ENCODE measurements around the gene AICDA. TPM values are rescaled to one million over a fixed set of nuclear protein-coding genes. Genes with fewer than 3 reads are reported as not detected.

Gene AICDA
- total RNA-seq, 1 experiment from 2014 or later, result not detected

DNA sequence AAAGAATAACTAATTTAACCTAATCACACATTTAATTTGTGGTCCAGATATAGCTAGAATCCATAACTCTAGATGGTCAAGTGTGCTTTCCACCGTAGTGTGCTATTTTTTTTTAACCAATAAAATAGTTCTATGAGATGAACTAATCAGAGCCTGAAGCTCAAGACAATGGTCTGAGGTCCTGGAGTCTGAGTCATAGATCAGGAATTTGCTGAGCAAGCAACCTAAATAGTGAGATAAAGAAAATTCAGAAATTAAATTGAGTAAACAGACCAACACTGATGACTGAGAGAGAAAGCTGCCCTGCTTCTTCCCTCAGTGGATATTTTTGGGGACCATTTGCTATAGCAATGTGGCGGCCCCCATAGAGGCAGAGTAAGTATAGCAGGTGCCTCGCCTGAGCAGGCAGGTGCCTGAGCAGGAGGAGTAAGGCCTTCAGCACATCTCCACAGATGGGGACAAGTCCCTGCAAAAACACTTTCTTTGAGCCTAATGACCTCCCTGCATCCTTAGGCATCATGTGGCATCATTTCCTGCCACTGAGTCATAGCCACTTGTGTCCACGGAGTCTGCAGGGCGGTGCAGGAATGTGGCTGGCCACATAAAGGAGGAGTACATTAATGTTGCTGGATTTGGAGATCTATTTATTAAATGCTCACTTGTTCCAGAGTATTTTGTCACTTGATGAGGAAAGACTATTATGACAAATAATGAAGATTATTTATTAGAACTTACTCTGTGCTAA lies 58.0 kb downstream of the AICDA start:
- intact Hi-C loops (cut with micrococcal nuclease; ENCODE audit: unreplicated experiment), result no loop called here
- POLR2A ChIA-PET, result no interaction called here
- no peaks in the 10 kb centered on the region for H3K9me3 ChIP-seq (ENCODE audit: control insufficient read depth, insufficient read depth, low read depth, low read length)
- no peak overlapping the region for H3K4me3 ChIP-seq (ENCODE audit: low read depth in 2 of 2, low read length in 2 of 2)
- CTCF ChIA-PET, result interaction anchor here (0.9 kb wide), 1 partner anchor 10 kb away, joined by 3 read pairs; no protein-coding TSS in a partner anchor
- no peaks in the 10 kb centered on the region for H3K36me3 ChIP-seq (ENCODE audit: control insufficient read depth, insufficient read depth, low read length)
- H3K27ac ChIP-seq (ENCODE audit: low read length), result no peak overlapping the region
- no TSS peak for BruUV-seq (replicated peaks)
- DNase-seq (ENCODE audit: low read depth, low spot score), result no peak
- TF ChIP-seq SIN3A (IDR thresholded peaks at IDR 0.05; ENCODE audit: borderline replicate concordance, insufficient read depth, low read depth, low read length) (no peak), POLR2AphosphoS5 (IDR thresholded peaks at IDR 0.05; ENCODE audit: low read depth, low read length) (no peak), TCF7L2 (IDR thresholded peaks at IDR 0.05; ENCODE audit: low read depth, low read length) (no peak)
- TF ChIP-seq, protein P1, sequence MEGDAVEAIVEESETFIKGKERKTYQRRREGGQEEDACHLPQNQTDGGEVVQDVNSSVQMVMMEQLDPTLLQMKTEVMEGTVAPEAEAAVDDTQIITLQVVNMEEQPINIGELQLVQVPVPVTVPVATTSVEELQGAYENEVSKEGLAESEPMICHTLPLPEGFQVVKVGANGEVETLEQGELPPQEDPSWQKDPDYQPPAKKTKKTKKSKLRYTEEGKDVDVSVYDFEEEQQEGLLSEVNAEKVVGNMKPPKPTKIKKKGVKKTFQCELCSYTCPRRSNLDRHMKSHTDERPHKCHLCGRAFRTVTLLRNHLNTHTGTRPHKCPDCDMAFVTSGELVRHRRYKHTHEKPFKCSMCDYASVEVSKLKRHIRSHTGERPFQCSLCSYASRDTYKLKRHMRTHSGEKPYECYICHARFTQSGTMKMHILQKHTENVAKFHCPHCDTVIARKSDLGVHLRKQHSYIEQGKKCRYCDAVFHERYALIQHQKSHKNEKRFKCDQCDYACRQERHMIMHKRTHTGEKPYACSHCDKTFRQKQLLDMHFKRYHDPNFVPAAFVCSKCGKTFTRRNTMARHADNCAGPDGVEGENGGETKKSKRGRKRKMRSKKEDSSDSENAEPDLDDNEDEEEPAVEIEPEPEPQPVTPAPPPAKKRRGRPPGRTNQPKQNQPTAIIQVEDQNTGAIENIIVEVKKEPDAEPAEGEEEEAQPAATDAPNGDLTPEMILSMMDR (IDR thresholded peaks at IDR 0.05), result no peak
- TF ChIP-seq, protein P2, sequence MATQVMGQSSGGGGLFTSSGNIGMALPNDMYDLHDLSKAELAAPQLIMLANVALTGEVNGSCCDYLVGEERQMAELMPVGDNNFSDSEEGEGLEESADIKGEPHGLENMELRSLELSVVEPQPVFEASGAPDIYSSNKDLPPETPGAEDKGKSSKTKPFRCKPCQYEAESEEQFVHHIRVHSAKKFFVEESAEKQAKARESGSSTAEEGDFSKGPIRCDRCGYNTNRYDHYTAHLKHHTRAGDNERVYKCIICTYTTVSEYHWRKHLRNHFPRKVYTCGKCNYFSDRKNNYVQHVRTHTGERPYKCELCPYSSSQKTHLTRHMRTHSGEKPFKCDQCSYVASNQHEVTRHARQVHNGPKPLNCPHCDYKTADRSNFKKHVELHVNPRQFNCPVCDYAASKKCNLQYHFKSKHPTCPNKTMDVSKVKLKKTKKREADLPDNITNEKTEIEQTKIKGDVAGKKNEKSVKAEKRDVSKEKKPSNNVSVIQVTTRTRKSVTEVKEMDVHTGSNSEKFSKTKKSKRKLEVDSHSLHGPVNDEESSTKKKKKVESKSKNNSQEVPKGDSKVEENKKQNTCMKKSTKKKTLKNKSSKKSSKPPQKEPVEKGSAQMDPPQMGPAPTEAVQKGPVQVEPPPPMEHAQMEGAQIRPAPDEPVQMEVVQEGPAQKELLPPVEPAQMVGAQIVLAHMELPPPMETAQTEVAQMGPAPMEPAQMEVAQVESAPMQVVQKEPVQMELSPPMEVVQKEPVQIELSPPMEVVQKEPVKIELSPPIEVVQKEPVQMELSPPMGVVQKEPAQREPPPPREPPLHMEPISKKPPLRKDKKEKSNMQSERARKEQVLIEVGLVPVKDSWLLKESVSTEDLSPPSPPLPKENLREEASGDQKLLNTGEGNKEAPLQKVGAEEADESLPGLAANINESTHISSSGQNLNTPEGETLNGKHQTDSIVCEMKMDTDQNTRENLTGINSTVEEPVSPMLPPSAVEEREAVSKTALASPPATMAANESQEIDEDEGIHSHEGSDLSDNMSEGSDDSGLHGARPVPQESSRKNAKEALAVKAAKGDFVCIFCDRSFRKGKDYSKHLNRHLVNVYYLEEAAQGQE (IDR thresholded peaks at IDR 0.05; ENCODE audit: insufficient read depth in 1 of 2, low read depth in 2 of 2, low read length in 1 of 2), result no peak
- no peaks in the 10 kb centered on the region for H3K27me3 ChIP-seq (ENCODE audit: control insufficient read depth, insufficient read depth, low read length)
- H3K4me1 ChIP-seq (ENCODE audit: control insufficient read depth, insufficient read depth, low read length), result no peaks in the 10 kb centered on the region
- in situ Hi-C loops (cut with HindIII; ENCODE audit: low pct_unique_long_range_greater_than_20kb, low sequenced_read_pairs), result no loop called here
- no peak for ATAC-seq

DNA sequence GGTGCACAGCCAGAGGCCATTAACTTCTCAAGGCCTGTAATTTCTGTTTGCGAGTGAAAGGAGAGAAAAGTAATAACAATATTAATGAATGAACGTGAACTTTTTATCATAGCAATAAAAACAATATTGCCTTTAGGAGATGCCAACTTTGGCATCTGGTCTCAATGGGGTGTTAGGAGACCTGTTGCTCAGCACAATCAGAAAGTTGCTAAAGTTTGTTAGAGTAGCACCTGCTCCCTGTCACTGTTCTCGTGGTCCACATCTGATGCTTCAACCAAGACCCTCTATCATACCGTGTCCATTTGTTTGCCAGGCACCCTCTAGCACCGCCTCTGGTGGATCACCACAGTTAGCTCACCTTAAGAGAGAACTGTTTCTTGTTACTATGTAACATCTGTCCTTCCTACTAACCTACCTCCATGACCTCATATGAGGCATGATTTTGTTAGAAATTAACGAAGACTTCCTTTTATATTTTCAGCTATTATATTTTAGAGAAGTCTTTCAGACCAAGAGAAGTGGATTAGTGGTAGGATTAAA lies 59.5 kb downstream of the AICDA start:
- CTCF ChIA-PET, result no interaction called here
- Histone ChIP-seq H3K4me1 (ENCODE audit: control insufficient read depth, insufficient read depth, low read length) (no peaks in the 10 kb centered on the region), H3K27ac (ENCODE audit: low read length) (no peak overlapping the region), H3K4me3 (ENCODE audit: low read depth in 2 of 2, low read length in 2 of 2) (no peak overlapping the region), H3K9me3 (ENCODE audit: control insufficient read depth, insufficient read depth, low read depth, low read length) (no peaks in the 10 kb centered on the region), H3K27me3 (ENCODE audit: control insufficient read depth, insufficient read depth, low read length) (no peaks in the 10 kb centered on the region), H3K36me3 (ENCODE audit: control insufficient read depth, insufficient read depth, low read length) (no peaks in the 10 kb centered on the region)
- in situ Hi-C loops (cut with HindIII; ENCODE audit: low pct_unique_long_range_greater_than_20kb, low sequenced_read_pairs), result no loop called here
- POLR2A ChIA-PET, result no interaction called here
- no peak for ATAC-seq
- no TSS peak for BruUV-seq (replicated peaks)
- TF ChIP-seq, protein P1 (IDR thresholded peaks at IDR 0.05), result no peak; the same call in 1 of the 2 replicates
- TF ChIP-seq SIN3A (IDR thresholded peaks at IDR 0.05; ENCODE audit: borderline replicate concordance, insufficient read depth, low read depth, low read length), result no peak
- no peak for TF ChIP-seq TCF7L2 (IDR thresholded peaks at IDR 0.05; ENCODE audit: low read depth, low read length)
- no peak for TF ChIP-seq POLR2AphosphoS5 (IDR thresholded peaks at IDR 0.05; ENCODE audit: low read depth, low read length)
- TF ChIP-seq, protein P2 (IDR thresholded peaks at IDR 0.05; ENCODE audit: insufficient read depth in 1 of 2, low read depth in 2 of 2, low read length in 1 of 2), result no peak
- intact Hi-C loops (cut with micrococcal nuclease; ENCODE audit: unreplicated experiment), result no loop called here
- no peak for DNase-seq (ENCODE audit: low read depth, low spot score)

Data from Panc1 (cell line).